HG03159 (cell line): Measurements from ENCODE around the gene ABL2.

Experiments used
- ATAC-seq: cut with Tn5 transposase; IDR thresholded peaks from one replicate; pipeline ENCODE4 v1.9.1; 2021; ENCODE audit warnings: mild to moderate bottlenecking, moderate library complexity; ENCODE audit not compliant: unreplicated experiment

Gene ABL2

DNA sequence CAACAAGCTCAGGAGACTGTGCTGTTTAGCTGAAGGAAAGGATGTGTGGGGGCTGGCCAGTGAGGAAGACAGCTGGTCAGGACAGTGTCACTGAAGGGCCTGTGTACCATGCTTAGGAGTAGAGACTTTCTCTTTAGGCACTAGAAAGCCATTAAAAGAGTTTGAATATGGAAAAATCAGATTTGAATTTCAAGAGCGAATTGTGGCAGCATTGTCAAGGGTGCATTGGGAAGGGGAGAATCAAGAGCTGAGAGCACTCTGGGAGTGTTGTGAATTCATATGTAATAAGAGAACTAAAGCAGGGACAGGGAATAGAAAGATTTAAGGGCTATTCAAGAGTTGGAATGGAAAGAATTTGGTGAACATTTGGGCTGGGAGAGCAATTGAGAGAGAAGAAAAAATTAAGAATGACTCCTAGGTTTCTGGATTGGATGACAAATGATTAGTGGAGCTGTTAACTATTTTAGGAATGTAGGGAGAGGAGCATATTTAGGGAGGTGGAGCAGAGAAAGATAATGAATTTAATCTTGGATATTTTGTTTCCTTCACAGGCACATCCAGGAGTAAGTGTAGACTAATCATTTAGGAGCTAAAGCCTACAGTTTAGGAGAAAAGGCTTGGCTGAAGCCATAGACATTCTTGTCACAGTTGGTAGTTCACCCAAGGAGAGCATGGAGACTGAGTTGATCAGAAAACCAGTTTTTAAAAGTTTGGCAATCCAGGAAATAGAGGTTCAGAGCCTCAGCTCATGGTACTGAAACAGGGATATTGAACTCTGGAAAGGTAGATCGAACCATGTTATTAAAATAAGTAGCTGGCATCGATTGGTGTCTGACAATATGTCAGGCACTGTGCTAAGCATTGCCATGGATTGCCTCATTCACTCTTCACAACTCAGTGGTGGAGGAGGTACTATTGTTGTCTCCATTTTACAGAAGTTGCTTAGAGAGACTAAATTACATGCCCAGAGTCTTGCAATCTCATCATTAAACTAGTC, 170.7 kb downstream of the ABL2 start:
- no peak for ATAC-seq

DNA sequence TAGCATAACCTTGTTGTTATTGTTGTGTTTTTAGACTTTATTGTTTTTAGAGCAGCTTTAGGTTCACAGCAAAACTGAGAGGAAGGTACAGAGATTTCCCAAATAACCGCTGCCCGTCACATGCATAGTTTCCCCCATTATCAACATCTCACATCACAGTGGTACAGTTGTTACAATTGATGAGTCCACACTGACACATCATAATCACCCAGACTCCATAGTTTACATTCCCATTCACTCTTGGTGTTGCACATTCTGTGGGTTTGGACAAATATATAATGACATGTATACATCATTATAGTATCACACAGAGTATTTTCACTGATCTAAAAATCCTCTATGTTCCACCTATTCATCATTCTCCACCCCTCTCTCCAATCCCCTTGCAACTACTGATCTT, 173.5 kb downstream of the ABL2 start:
- no peak for ATAC-seq

DNA sequence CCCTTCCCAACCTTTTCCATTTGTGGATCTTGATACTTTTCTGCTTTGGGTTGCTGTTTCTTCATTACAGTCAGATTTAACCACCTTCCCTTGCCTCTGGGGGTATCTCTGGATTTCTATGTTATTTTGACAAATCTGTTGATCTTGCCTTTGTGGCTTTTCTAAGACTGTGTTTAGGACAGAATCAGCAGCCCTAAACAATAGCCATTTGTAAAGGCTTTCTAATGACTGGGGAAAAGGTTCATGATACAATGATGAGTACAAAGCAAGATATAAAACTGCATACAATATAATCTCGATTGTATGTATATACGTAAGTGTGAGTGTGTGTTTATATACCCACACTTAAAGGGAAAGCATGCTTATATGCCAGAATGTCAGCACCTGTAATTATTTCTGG, 176.0 kb downstream of the ABL2 start:
- no peak for ATAC-seq

DNA sequence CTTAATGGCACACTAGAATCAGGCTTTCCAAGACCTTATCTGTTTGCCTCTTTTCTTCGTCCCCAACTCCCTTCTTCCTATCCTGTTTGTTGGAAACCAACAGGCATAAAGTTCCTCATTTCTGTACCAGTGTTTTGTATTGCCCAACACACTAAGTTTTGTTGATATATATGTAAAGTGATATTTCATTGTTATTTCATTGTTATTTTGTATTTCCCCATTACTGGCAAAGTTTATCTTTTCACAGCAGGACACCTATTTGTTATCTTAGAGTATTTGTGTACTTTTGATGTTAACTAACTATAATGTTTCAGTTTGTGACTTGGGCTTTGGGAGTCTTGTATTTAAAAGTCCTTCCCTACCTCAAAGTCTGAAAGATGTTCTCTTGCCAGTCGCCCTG, 176.7 kb downstream of the ABL2 start:
- no peak for ATAC-seq
